PC-3 (cell line): ENCODE results near the gene MYL7. TPM values are rescaled to one million over a fixed set of nuclear protein-coding genes. Genes with fewer than 3 reads are reported as not detected.

Source experiments
- ATAC-seq: fragments of 200-7000 bp; cut with Tn5 transposase; 2 replicates; pipeline ENCODE4 v1.9.1; 2020; ENCODE audit warnings: mild to moderate bottlenecking, moderate library complexity
- BruUV-seq: library from RNA; stranded (reverse); fragments of 400-500 nt; replicated peaks from 2 replicates; lab custom pipeline; 2021; lab: Mats Ljungman, UMichigan
- CTCF ChIA-PET: fragments of 300-600 bp; sonication (Branson Sonifier 250); formaldehyde crosslinking; loops from one replicate; lab custom pipeline; 2022; ENCODE audit warnings: antibody characterized with exemption; lab: Charles Lee
- POLR2A ChIA-PET: fragments of 300-600 bp; sonication (Branson Sonifier 250); formaldehyde crosslinking; loops from one replicate; lab custom pipeline; 2022; ENCODE audit warnings: antibody characterized with exemption; ENCODE audit not compliant: unreplicated experiment; lab: Charles Lee
- DNase-seq: peaks from one replicate; pipeline ENCODE4 v3.0.0-alpha.2; 2015
- H2AFZ ChIP-seq: fragments of 300-600 bp; sonication (generic); 2 replicates; pipeline ENCODE4 v1.6.0; 2016; ENCODE audit warnings: antibody characterized with exemption, low read length
- H3F3A ChIP-seq: fragments of 300-600 bp; sonication (generic); one replicate; pipeline ENCODE4 v1.6.0; 2017; ENCODE audit warnings: antibody characterized with exemption, low read length, control low read depth, mild to moderate bottlenecking; ENCODE audit not compliant: unreplicated experiment
- H3K27ac ChIP-seq: fragments of 300-600 bp; sonication (generic); 2 replicates; pipeline ENCODE4 v1.5.1; 2016; ENCODE audit warnings: mild to moderate bottlenecking, low read length
- H3K27me3 ChIP-seq: fragments of 300-600 bp; sonication (generic); 2 replicates; pipeline ENCODE4 v1.6.1; 2016; ENCODE audit warnings: low read length, mixed read lengths
- H3K36me3 ChIP-seq: fragments of 300-600 bp; sonication (generic); 2 replicates; pipeline ENCODE4 v1.6.1; 2016; ENCODE audit warnings: low read depth, mixed run types, low read length, mixed read lengths
- H3K4me1 ChIP-seq: fragments of 300-600 bp; sonication (generic); 2 replicates; pipeline ENCODE4 v1.5.1; 2016; ENCODE audit warnings: low read length; ENCODE audit not compliant: insufficient read depth
- H3K4me2 ChIP-seq: fragments of 300-600 bp; sonication (generic); 2 replicates; pipeline ENCODE4 v1.6.0; 2016; ENCODE audit warnings: low read length
- H3K4me3 ChIP-seq: fragments of 300-600 bp; sonication (generic); 2 replicates; pipeline ENCODE4 v1.5.1; 2016; ENCODE audit warnings: mild to moderate bottlenecking, low read length, mixed read lengths
- H3K79me2 ChIP-seq: fragments of 300-600 bp; sonication (generic); 2 replicates; pipeline ENCODE4 v1.6.1; 2017; ENCODE audit warnings: low read length, mixed read lengths
- H3K9ac ChIP-seq: fragments of 300-600 bp; sonication (generic); 2 replicates; pipeline ENCODE4 v1.6.0; 2016; ENCODE audit warnings: mild to moderate bottlenecking, low read length
- H3K9me2 ChIP-seq: fragments of 300-600 bp; sonication (generic); replicated peaks from 2 replicates; pipeline ENCODE4 v1.6.1; 2016; ENCODE audit warnings: mixed run types, low read length, mixed read lengths
- H3K9me3 ChIP-seq: fragments of 300-600 bp; sonication (generic); 2 replicates; pipeline ENCODE4 v1.6.1; 2016; ENCODE audit warnings: low read length, mixed read lengths
- H4K20me1 ChIP-seq: fragments of 300-600 bp; sonication (generic); 2 replicates; pipeline ENCODE4 v1.6.1; 2016; ENCODE audit warnings: low read length, mixed read lengths
- EZH2 ChIP-seq: fragments of 300-600 bp; sonication (generic); IDR thresholded peaks from one replicate; pipeline ENCODE4 v1.6.1; 2017; ENCODE audit warnings: antibody characterized with exemption, mild to moderate bottlenecking, low read length; ENCODE audit not compliant: unreplicated experiment
- EZH2phosphoT487 ChIP-seq: fragments of 300-600 bp; sonication (generic); IDR thresholded peaks from 2 replicates; pipeline ENCODE4 v1.6.1; 2018; ENCODE audit warnings: mild to moderate bottlenecking, antibody characterized with exemption, low read length, borderline replicate concordance
- intact Hi-C: fragments of 100-400 bp; cut with micrococcal nuclease; formaldehyde crosslinking; loops from 2 replicates; pipeline ENCODE4 v1.9.0; 2023
- total RNA-seq: library from RNA; depleted of rRNA; stranded (reverse); fragments of >200 nt; gene quantifications from 2 replicates; pipeline ENCODE4 v1.2.3, GENCODE V29; 2014
- TF ChIP-seq, protein P1 (sequence below): fragments of 300-600 bp; sonication (generic); conservative IDR thresholded peaks from 2 replicates; pipeline ENCODE4 v1.5.1; 2017; ENCODE audit warnings: antibody characterized with exemption, low read depth, mild to moderate bottlenecking, low read length

The MYL7 gene
- total RNA-seq, 1 experiment from 2014 or later: not detected

- no peak overlapping the region for H3K4me3 ChIP-seq
- H3K4me1 ChIP-seq: peaks cover 12% of the 10 kb centered on the region; the same call in 1 of the 2 replicates
- TF ChIP-seq EZH2phosphoT487: no peak
- no peak for TF ChIP-seq EZH2
- TF ChIP-seq, protein P1, sequence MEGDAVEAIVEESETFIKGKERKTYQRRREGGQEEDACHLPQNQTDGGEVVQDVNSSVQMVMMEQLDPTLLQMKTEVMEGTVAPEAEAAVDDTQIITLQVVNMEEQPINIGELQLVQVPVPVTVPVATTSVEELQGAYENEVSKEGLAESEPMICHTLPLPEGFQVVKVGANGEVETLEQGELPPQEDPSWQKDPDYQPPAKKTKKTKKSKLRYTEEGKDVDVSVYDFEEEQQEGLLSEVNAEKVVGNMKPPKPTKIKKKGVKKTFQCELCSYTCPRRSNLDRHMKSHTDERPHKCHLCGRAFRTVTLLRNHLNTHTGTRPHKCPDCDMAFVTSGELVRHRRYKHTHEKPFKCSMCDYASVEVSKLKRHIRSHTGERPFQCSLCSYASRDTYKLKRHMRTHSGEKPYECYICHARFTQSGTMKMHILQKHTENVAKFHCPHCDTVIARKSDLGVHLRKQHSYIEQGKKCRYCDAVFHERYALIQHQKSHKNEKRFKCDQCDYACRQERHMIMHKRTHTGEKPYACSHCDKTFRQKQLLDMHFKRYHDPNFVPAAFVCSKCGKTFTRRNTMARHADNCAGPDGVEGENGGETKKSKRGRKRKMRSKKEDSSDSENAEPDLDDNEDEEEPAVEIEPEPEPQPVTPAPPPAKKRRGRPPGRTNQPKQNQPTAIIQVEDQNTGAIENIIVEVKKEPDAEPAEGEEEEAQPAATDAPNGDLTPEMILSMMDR: no peak
- no peaks in the 10 kb centered on the region for H4K20me1 ChIP-seq
- no peak overlapping the region for H2AFZ ChIP-seq
- H3F3A ChIP-seq: no peaks in the 10 kb centered on the region
- 0 out of 2 replicates have a peak, but pooled peaks cover 6% of the 10 kb centered on the region for H3K27me3 ChIP-seq
- BruUV-seq: no TSS peak
- H3K27ac ChIP-seq: no peak overlapping the region
- no peaks in the 10 kb centered on the region for H3K36me3 ChIP-seq
- DNase-seq: no peak
- no peaks in the 10 kb centered on the region for H3K9me3 ChIP-seq
- no peaks in the 10 kb centered on the region for H3K79me2 ChIP-seq
- ATAC-seq: no peak
- H3K9ac ChIP-seq: no peak overlapping the region
- intact Hi-C loops: no loop called here
- POLR2A ChIA-PET: no interaction called here
- no peak overlapping the region for H3K4me2 ChIP-seq
- CTCF ChIA-PET: no interaction called here
- no peaks in the 10 kb centered on the region for H3K9me2 ChIP-seq
Measured at GRCh38 chr7:44162179-44162578, 21.0 kb upstream of the MYL7 start.

- TF ChIP-seq, protein P1: no peak
- TF ChIP-seq EZH2phosphoT487: no peak
- TF ChIP-seq EZH2: no peak
- H3K4me1 ChIP-seq: peaks cover 12% of the 10 kb centered on the region; the same call in 1 of the 2 replicates
- H3K9me2 ChIP-seq: no peaks in the 10 kb centered on the region
- no peaks in the 10 kb centered on the region for H4K20me1 ChIP-seq
- H3K9ac ChIP-seq: no peak overlapping the region
- no peaks in the 10 kb centered on the region for H3K9me3 ChIP-seq
- POLR2A ChIA-PET: no interaction called here
- no peaks in the 10 kb centered on the region for H3K36me3 ChIP-seq
- H3F3A ChIP-seq: no peaks in the 10 kb centered on the region
- BruUV-seq: no TSS peak
- 0 out of 2 replicates have a peak, but pooled peaks cover 6% of the 10 kb centered on the region for H3K27me3 ChIP-seq
- DNase-seq (no peak), ATAC-seq (no peak)
- no peak overlapping the region for H3K4me2 ChIP-seq
- H3K4me3 ChIP-seq: no peak overlapping the region
- H2AFZ ChIP-seq: no peak overlapping the region
- no peaks in the 10 kb centered on the region for H3K79me2 ChIP-seq
- intact Hi-C loops: no loop called here
- no peak overlapping the region for H3K27ac ChIP-seq
- CTCF ChIA-PET: no interaction called here
Measured at GRCh38 chr7:44161371-44161770, 20.2 kb upstream of the MYL7 start.

- no peak overlapping the region for H3K9ac ChIP-seq
- no peaks in the 10 kb centered on the region for H3K27me3 ChIP-seq
- H3K4me3 ChIP-seq: no peak overlapping the region
- BruUV-seq: no TSS peak
- no peaks in the 10 kb centered on the region for H3F3A ChIP-seq
- H3K9me3 ChIP-seq: no peaks in the 10 kb centered on the region
- TF ChIP-seq EZH2phosphoT487: no peak
- no peak overlapping the region for H2AFZ ChIP-seq
- no peak overlapping the region for H3K27ac ChIP-seq
- no peaks in the 10 kb centered on the region for H4K20me1 ChIP-seq
- no peak for DNase-seq
- CTCF ChIA-PET: no interaction called here
- POLR2A ChIA-PET: no interaction called here
- no peaks in the 10 kb centered on the region for H3K36me3 ChIP-seq
- H3K79me2 ChIP-seq: no peaks in the 10 kb centered on the region
- ATAC-seq: no peak
- intact Hi-C loops: no loop called here
- no peak overlapping the region for H3K4me2 ChIP-seq
- no peaks in the 10 kb centered on the region for H3K9me2 ChIP-seq
- H3K4me1 ChIP-seq: peaks cover 12% of the 10 kb centered on the region; the same call in 1 of the 2 replicates
Measured at GRCh38 chr7:44159824-44160630, 18.9 kb upstream of the MYL7 start.
